IMR-90 (cell line): ENCODE measurements around the gene MYPN. TPM values are rescaled to one million over a fixed set of nuclear protein-coding genes. Genes with fewer than 3 reads are reported as not detected.

Experiments used
- ATAC-seq: fragments of 200-7000 bp; cut with Tn5 transposase; 2 replicates; pipeline ENCODE4 v1.9.1; 2020; ENCODE audit warnings: low read depth, mild to moderate bottlenecking, moderate library complexity
- BruUV-seq: library from RNA; stranded (reverse); fragments of 400-500 nt; replicated peaks from 2 replicates; lab custom pipeline; 2021; lab: Mats Ljungman, UMichigan
- CTCF ChIA-PET: fragments of 300-600 bp; formaldehyde crosslinking; extraction: SDS; loops from one replicate; lab custom pipeline; 2021; ENCODE audit warnings: antibody characterized with exemption; lab: Yijun Ruan, JAX
- POLR2A ChIA-PET: fragments of 300-600 bp; sonication (Branson Sonifier 250); formaldehyde crosslinking; loops from one replicate; lab custom pipeline; 2022; ENCODE audit warnings: antibody characterized with exemption; ENCODE audit not compliant: unreplicated experiment; lab: Charles Lee
- DNase-seq: peaks from one replicate; pipeline ENCODE4 v3.0.0; 2013
- H2AFZ ChIP-seq: replicated peaks from 2 replicates; pipeline ENCODE3; 2013; ENCODE audit warnings: low read length, mild to moderate bottlenecking; ENCODE audit not compliant: poor library complexity
- H2AK5ac ChIP-seq: 2 replicates; pipeline ENCODE4 v1.6.1; 2013; ENCODE audit warnings: low read depth, low read length, inconsistent platforms
- H2AK9ac ChIP-seq: replicated peaks from 2 replicates; pipeline ENCODE3; 2013; ENCODE audit warnings: mild to moderate bottlenecking, low read depth, low read length, moderate library complexity; ENCODE audit not compliant: poor library complexity
- H2BK120ac ChIP-seq: 2 replicates; pipeline ENCODE4 v1.6.1; 2013; ENCODE audit warnings: low read depth, low read length, inconsistent platforms
- H2BK15ac ChIP-seq: 3 replicates; pipeline ENCODE4 v1.6.1; 2013; ENCODE audit warnings: low read depth, low read length, inconsistent platforms
- H2BK20ac ChIP-seq: 2 replicates; pipeline ENCODE4 v1.6.1; 2013; ENCODE audit warnings: low read depth, mild to moderate bottlenecking, inconsistent platforms, low read length, moderate library complexity
- H2BK5ac ChIP-seq: 2 replicates; pipeline ENCODE4 v1.6.1; 2013; ENCODE audit warnings: mild to moderate bottlenecking, low read depth, low read length, inconsistent platforms; ENCODE audit not compliant: poor library complexity, severe bottlenecking
- H3K14ac ChIP-seq: replicated peaks from 2 replicates; pipeline ENCODE4 v1.6.1; 2013; ENCODE audit warnings: low read depth, low read length, inconsistent platforms
- H3K18ac ChIP-seq: 2 replicates; pipeline ENCODE4 v1.6.1; 2013; ENCODE audit warnings: low read depth, low read length, control low read depth
- H3K23ac ChIP-seq: 2 replicates; pipeline ENCODE4 v1.6.1; 2013; ENCODE audit warnings: low read depth, low read length, inconsistent platforms
- H3K27ac ChIP-seq: 2 replicates; pipeline ENCODE4 v1.5.1; 2013; ENCODE audit warnings: mild to moderate bottlenecking, control low read depth, low read length; ENCODE audit not compliant: insufficient read depth
- H3K27me3 ChIP-seq: 2 replicates; pipeline ENCODE4 v1.6.1; 2013; ENCODE audit warnings: low read length; ENCODE audit not compliant: control insufficient read depth, insufficient read depth
- H3K36me3 ChIP-seq: 2 replicates; pipeline ENCODE4 v1.6.1; 2013; ENCODE audit warnings: low read length, mixed read lengths; ENCODE audit not compliant: control insufficient read depth, insufficient read depth
- H3K4ac ChIP-seq: 2 replicates; pipeline ENCODE4 v1.6.1; 2013; ENCODE audit warnings: low read depth, low read length, inconsistent platforms
- H3K4me1 ChIP-seq: 2 replicates; pipeline ENCODE4 v1.6.1; 2013; ENCODE audit warnings: low read length, mixed read lengths; ENCODE audit not compliant: control insufficient read depth, insufficient read depth
- H3K4me2 ChIP-seq: 2 replicates; pipeline ENCODE4 v1.6.1; 2013; ENCODE audit warnings: low read depth, mild to moderate bottlenecking, control low read depth, low read length, moderate library complexity
- H3K4me3 ChIP-seq: 2 replicates; pipeline ENCODE4 v1.5.1; 2013; ENCODE audit warnings: low read depth, mild to moderate bottlenecking, control low read depth, low read length, moderate library complexity; ENCODE audit not compliant: insufficient read depth
- H3K56ac ChIP-seq: 2 replicates; pipeline ENCODE4 v1.6.1; 2013; ENCODE audit warnings: low read length, inconsistent platforms; ENCODE audit not compliant: insufficient read depth; ENCODE audit errors: extremely low read depth
- H3K79me1 ChIP-seq, 2 experiments: 2 replicates each; pipeline ENCODE4 v1.6.1; 2013; ENCODE audit warnings: low read length in 2 of 2, inconsistent platforms in 1 of 2, low read depth in 1 of 2
- H3K9ac ChIP-seq: 2 replicates; pipeline ENCODE4 v1.6.1; 2013; ENCODE audit warnings: low read depth, low read length, control low read depth
- H3K9me1 ChIP-seq: 2 replicates; pipeline ENCODE4 v1.6.1; 2013; ENCODE audit warnings: low read length, inconsistent platforms; ENCODE audit not compliant: insufficient read depth
- H3K9me3 ChIP-seq: 2 replicates; pipeline ENCODE4 v1.6.1; 2013; ENCODE audit warnings: low read length; ENCODE audit not compliant: control insufficient read depth, insufficient read depth
- H4K20me1 ChIP-seq: 2 replicates; pipeline ENCODE4 v1.6.1; 2013; ENCODE audit warnings: low read length, inconsistent platforms; ENCODE audit not compliant: insufficient read depth
- H4K5ac ChIP-seq: 2 replicates; pipeline ENCODE4 v1.6.1; 2013; ENCODE audit warnings: mild to moderate bottlenecking, low read depth, low read length, control low read depth
- H4K8ac ChIP-seq, 2 experiments: 2 replicates each; pipeline ENCODE4 v1.6.1; 2013; ENCODE audit warnings: low read depth in 2 of 2, low read length in 2 of 2, control low read depth in 1 of 2, inconsistent platforms in 1 of 2
- H4K91ac ChIP-seq: 2 replicates; pipeline ENCODE4 v1.6.1; 2013; ENCODE audit warnings: low read depth, low read length, inconsistent platforms; ENCODE audit not compliant: insufficient read depth
- CEBPB ChIP-seq: IDR thresholded peaks from 2 replicates; pipeline ENCODE4 v1.6.1; 2012; ENCODE audit warnings: low read depth, low read length, improper control_type of control experiment
- CHD1 ChIP-seq: IDR thresholded peaks from 2 replicates; pipeline ENCODE4 v1.6.1; 2012; ENCODE audit warnings: low read depth, low read length, improper control_type of control experiment
- ELK1 ChIP-seq: fragments of 150-350 bp; IDR thresholded peaks from 2 replicates; pipeline ENCODE4 v1.6.1; 2016; ENCODE audit warnings: low read depth, mild to moderate bottlenecking, low read length, moderate library complexity, borderline replicate concordance
- MAFK ChIP-seq: IDR thresholded peaks from 2 replicates; pipeline ENCODE4 v1.6.1; 2012; ENCODE audit warnings: low read depth, low read length, improper control_type of control experiment
- MAZ ChIP-seq: IDR thresholded peaks from 2 replicates; pipeline ENCODE4 v1.6.1; 2012; ENCODE audit warnings: low read depth, mild to moderate bottlenecking, low read length, improper control_type of control experiment, moderate library complexity, borderline replicate concordance
- POLR2A ChIP-seq: IDR thresholded peaks from 2 replicates; pipeline ENCODE4 v1.6.1; 2012; ENCODE audit warnings: mild to moderate bottlenecking, low read depth, low read length
- RFX5 ChIP-seq: IDR thresholded peaks from 2 replicates; pipeline ENCODE4 v1.8.0; 2012; ENCODE audit warnings: low read depth, mild to moderate bottlenecking, low read length, moderate library complexity
- WGBS, 2 experiments: methylation state at CpG; one replicate each; pipeline versions ENCODE4 v1.1.5 to v1.1.7; 2013; ENCODE audit warnings: missing lambda C conversion rate in 2 of 2; ENCODE audit not compliant: insufficient read length in 1 of 2; ENCODE audit errors: extremely low coverage in 2 of 2; 5-methylcytosine and 5-hydroxymethylcytosine counted together
- dilution Hi-C: fragments of 300-500 bp; cut with HindIII; formaldehyde crosslinking; loops from one replicate; pipeline ENCODE4 v1.14.3; 2018; ENCODE audit warnings: low sequenced_read_pairs; ENCODE audit not compliant: unreplicated experiment
- in situ Hi-C: fragments of 300-500 bp; cut with MboI; formaldehyde crosslinking; loops from 3 replicates; pipeline ENCODE4 v1.14.3; 2019; ENCODE audit warnings: low sequenced_read_pairs, inconsistent platforms, mixed read lengths
- intact Hi-C: fragments of 100-400 bp; cut with micrococcal nuclease; formaldehyde crosslinking; loops from 2 replicates; pipeline ENCODE4 v1.10.0; 2022
- polyA plus RNA-seq, 3 experiments: library from polyadenylated mRNA; depleted of rRNA; stranded (reverse); fragments of >200 nt; gene quantifications; 2 replicates each; pipeline ENCODE4 v1.2.3, GENCODE V29; 2012; ENCODE audit warnings: low replicate concordance in 1 of 3
- total RNA-seq: library from RNA; depleted of rRNA; stranded (reverse); fragments of >200 nt; gene quantifications from 2 replicates; pipeline ENCODE4 v1.2.3, GENCODE V29; 2012
- TF ChIP-seq, protein P1 (sequence below): fragments of 150-350 bp; IDR thresholded peaks from 2 replicates; pipeline ENCODE4 v1.6.1; 2017; ENCODE audit warnings: mild to moderate bottlenecking, antibody characterized with exemption, low read length, low read depth
- TF ChIP-seq, protein P2 (sequence below): conservative IDR thresholded peaks from 2 replicates; pipeline ENCODE4 v1.5.1; 2012; ENCODE audit warnings: mild to moderate bottlenecking, low read depth, low read length, improper control_type of control experiment

The MYPN gene
- total and polyA plus RNA-seq, 2 of the 4 experiments (the other 2 are of a cell fraction): 7.8 to 13.1 TPM

DNA sequence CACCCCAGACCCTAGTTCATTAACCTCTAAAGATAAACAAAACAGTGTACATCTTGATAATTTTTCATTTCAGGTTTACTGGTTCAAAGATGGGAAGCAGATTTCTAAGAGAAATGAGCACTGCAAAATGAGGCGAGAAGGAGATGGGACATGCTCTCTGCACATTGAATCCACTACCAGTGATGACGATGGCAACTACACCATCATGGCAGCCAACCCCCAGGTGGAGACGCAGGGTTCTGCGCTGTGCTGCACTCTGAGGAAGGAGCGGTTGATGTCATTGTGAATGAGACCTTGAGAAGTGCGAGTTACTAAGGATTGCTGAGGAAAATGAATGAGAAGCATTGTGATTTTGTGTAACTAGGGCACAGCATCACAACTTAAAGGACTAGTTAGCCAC, 85.0 kb downstream of the MYPN start:
- Histone ChIP-seq H2BK20ac (no peak overlapping the region), H3K36me3 (no peaks in the 10 kb centered on the region; the same call in 1 of the 2 replicates), H3K27me3 (no peaks in the 10 kb centered on the region), H3K9me1 (no peaks in the 10 kb centered on the region; the same call in 1 of the 2 replicates), H3K4me1 (no peaks in the 10 kb centered on the region), H2AK5ac (no peak overlapping the region), H3K9ac (no peak overlapping the region), H3K27ac (no peak overlapping the region), H3K4ac (no peak overlapping the region), H3K23ac (no peak overlapping the region), H3K9me3 (no peaks in the 10 kb centered on the region), H4K91ac (no peak overlapping the region), H2BK120ac (no peak overlapping the region), H3K56ac (no peak overlapping the region), H2AK9ac (peak overlapping the region; percentile 40), H2BK5ac (no peak overlapping the region), H3K14ac (no peak overlapping the region), H3K79me1 (no peaks in the 10 kb centered on the region), H4K20me1 (no peaks in the 10 kb centered on the region), H2BK15ac (no peak overlapping the region), H2AFZ (no peak overlapping the region), H4K5ac (no peak overlapping the region), H3K18ac (no peak overlapping the region), H4K8ac (no peak overlapping the region), H3K4me3 (no peak overlapping the region), H3K4me2 (no peak overlapping the region)
- TF ChIP-seq ELK1 (no peak), POLR2A (no peak), CEBPB (no peak), CHD1 (no peak), RFX5 (no peak), MAFK (no peak), MAZ (no peak)
- TF ChIP-seq, protein P1, sequence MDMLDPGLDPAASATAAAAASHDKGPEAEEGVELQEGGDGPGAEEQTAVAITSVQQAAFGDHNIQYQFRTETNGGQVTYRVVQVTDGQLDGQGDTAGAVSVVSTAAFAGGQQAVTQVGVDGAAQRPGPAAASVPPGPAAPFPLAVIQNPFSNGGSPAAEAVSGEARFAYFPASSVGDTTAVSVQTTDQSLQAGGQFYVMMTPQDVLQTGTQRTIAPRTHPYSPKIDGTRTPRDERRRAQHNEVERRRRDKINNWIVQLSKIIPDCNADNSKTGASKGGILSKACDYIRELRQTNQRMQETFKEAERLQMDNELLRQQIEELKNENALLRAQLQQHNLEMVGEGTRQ: no peak
- TF ChIP-seq, protein P2, sequence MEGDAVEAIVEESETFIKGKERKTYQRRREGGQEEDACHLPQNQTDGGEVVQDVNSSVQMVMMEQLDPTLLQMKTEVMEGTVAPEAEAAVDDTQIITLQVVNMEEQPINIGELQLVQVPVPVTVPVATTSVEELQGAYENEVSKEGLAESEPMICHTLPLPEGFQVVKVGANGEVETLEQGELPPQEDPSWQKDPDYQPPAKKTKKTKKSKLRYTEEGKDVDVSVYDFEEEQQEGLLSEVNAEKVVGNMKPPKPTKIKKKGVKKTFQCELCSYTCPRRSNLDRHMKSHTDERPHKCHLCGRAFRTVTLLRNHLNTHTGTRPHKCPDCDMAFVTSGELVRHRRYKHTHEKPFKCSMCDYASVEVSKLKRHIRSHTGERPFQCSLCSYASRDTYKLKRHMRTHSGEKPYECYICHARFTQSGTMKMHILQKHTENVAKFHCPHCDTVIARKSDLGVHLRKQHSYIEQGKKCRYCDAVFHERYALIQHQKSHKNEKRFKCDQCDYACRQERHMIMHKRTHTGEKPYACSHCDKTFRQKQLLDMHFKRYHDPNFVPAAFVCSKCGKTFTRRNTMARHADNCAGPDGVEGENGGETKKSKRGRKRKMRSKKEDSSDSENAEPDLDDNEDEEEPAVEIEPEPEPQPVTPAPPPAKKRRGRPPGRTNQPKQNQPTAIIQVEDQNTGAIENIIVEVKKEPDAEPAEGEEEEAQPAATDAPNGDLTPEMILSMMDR: no peak
- WGBS, 2 experiments: 100% methylated on average over 1 of the region's 6 CpGs; no CpG with 5 or more reads in 1 of the 2 experiments
- in situ Hi-C loops (loop anchor here (25.0 kb wide), 1 partner anchor 332 kb away; no protein-coding TSS in a partner anchor), dilution Hi-C loops (no loop called here), intact Hi-C loops (loop anchor here (5.0 kb wide), 1 partner anchor 337 kb away; no protein-coding TSS in a partner anchor)
- no peak for ATAC-seq
- no TSS peak for BruUV-seq
- ChIA-PET CTCF (no interaction called here), POLR2A (no interaction called here)
- no peak for DNase-seq
